Stimulated activated CD4-positive, alpha-beta T cell treated with anti-CD3 and anti-CD28 coated beads, Interleukin-1b, Interleukin-23, amount 100 ng/mL, for 4 hours (primary cell): ENCODE results near the gene NIPAL1.
"Not testable (repeated sequence)": the region's sequence is repeated elsewhere in the genome, so short reads cannot be mapped to it uniquely, and the experiment has no call there.

Experiments
- DNase-seq, 2 donors: peaks; one replicate each; pipeline ENCODE4 v3.0.0-alpha.2; 2020; ENCODE audit warnings: low read depth in 2 of 2

Gene NIPAL1

GRCh38 chr4:48016141-48017107, at the start of gene NIPAL1, which contains the start of gene CNGA1:
NIPAL1 (plus strand) TSS chr4:48016772; CDS start chr4:48016840, 68 bp downstream.
CNGA1 (minus strand) TSS chr4:48016681; CDS start chr4:47952689, 63,992 bp downstream.
- DNase-seq: peak; percentile 56 to 74

GRCh38 chr4:47968847-47969246, 47.7 kb upstream of the NIPAL1 start:
- no peak for DNase-seq

DNA sequence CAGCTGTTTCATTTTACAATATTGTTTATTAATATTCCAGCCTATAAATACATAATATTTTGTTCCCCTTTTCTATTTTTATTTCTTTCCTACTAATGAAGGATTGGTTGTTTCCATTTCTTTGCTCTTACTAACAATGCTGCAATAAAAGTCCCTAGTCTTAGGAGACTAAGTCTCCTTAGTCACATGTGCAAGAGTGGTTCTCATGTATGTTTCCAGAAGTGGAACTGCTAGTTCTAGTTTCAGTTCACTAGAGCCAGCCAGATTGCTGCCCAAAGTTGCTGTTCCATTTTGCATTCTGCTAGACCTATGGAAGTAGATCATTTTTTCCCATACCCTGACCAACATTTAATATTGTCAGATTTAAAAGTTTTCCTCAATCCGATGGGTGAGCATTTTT, 44.4 kb upstream of the NIPAL1 start:
- no peak for DNase-seq

DNA sequence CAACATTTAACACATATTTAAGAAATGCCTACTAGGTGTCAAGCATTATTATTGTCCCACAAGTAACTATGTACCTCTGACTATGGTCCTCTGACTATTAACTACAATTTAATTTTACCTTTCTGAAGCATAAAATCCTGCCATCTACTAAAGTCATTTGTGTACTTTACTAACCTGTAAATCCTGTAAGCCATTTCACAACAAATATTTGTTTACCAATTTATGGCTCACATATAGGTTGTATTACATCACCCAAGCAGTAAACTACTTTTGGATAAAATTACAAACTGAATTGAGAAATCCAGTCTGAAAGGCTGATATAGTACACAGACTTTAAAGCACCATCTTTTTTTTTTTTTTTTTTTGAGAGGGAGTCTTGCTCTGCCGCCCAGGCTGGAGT, 43.9 kb upstream of the NIPAL1 start:
- no peak for DNase-seq

DNA sequence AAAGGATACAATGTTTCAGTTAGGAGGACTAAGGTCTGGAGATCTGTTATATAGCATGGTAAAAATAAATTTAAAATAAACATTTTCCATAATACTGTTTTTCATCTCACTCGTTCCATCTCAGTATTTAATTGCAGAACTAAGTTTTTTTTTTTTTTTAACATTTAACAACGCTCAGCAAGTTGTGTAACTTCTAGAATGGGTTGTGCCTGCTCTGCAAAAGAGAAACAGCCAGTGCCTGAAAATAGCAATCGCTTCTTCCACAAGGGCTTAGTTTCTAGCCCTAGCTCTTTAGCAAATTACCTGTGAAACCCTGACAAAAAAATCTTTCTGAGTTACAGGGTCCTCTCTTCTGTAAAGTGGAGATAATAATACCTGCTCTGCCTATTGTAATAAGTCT, 42.0 kb upstream of the NIPAL1 start:
- no peak for DNase-seq

- DNase-seq: no peak
Measured at GRCh38 chr4:47990145-47990544, 26.4 kb upstream of the NIPAL1 start.

DNA sequence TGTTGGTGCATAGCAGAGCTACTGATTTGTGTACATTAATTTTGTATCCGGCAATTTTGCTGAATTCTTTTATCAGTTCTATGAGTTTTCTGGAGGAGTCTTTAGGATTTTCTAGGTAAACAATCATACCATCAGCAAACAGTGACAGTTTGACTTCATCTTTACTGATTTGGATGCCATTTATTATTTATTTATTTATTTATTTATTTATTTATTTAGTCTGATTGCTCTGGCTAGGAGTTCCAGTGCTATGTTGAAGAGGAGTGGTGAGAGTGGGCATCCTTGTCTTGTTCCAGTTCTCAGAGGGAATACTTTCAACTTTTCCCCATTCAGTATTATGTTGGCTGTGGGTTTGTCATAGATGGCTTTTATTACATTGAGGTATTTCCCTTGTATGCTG, 24.1 kb upstream of the NIPAL1 start:
- DNase-seq: not testable (repeated sequence)

- no peak for DNase-seq
Measured at GRCh38 chr4:47996021-47996420, 20.6 kb upstream of the NIPAL1 start.

DNA sequence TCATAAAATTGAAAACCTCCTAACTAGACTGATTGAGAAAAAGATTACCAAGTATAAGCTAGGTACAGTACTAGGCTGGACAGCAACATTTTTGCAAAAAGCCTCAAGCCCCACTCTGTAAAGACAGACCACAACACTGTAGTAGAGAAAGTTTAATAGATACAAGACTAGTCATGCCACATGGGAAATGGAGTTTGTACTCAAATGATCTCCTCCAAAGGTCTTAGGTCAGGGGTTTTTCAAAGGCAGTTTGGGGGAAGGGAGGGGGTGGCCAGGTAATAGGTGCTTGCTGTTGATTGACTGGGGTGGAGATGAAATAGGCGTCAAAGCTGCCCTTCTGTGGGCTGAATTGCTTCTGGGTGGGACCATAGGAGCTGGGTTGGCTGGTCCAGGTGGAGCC, 14.3 kb upstream of the NIPAL1 start:
- no peak for DNase-seq

- peak in 1 of 2 donors; percentile 18 for DNase-seq
Measured at GRCh38 chr4:48003568-48003967, 13.0 kb upstream of the NIPAL1 start.

- no peak for DNase-seq
Measured at GRCh38 chr4:48005781-48006180, 10.8 kb upstream of the NIPAL1 start.

DNA sequence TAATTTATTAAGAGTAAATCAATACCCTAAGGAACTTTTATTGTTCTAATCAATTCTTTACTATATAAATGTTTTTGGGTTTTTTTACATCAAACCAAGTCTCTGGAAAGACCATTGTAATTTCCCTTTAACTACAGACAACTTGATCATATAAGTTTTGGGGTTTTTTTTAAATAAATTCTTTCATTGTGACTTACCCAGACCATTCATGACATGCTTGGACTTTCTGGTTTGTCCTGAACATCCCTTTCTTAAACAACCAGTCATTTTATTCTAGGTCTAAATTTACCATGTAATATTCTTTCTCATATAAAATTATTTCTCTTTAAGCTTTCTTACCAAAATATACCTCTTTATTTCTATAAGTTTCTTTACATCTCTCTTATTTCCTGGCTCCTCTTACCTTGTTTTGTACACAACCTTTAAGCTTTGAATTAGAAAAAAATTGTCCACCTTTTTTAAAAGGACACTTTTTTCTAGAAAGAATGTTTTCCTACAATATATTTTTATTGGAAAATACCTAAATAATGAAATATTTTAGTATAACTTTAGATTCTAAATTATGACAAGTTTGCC, 8.5 kb upstream of the NIPAL1 start:
- no peak for DNase-seq

DNA sequence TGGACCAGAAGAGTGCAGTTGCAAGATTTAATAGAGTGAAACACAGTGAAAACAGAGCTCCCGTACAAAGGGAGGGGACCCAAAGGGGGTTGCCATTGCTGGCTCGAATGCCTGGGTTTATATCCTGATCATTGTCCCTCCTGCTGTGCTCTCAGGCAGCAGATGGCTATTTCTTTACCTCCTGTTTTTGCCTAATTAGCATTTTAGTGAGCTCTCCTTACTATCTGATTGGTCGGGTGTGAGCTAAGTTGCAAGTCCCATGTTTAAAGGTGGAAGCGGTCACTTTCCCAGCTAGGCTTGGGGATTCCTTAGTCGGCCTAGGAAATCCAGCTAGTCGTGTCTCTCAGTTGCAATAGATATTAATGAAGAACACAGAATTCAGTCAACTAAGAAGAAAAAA, 5.7 kb upstream of the NIPAL1 start:
- not testable (repeated sequence) for DNase-seq

DNA sequence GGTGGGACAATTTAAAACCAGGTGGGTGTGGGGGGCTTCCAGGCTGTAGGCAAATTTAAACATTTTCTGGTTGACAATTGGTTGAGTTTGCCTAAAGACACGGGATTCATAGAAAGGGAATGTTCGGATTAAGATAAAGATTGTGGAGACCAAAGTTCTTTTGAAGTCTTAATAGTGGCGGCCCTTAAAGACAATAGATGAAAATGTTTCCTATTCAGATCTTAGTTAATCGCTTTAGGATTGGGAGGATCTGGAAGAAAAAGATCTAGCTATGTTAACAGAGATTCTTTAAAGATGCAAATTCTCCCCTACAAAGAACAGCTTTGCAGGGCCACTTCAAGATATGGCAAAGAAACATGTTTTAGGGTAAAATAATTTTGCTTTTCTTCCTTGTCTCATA, 4.8 kb upstream of the NIPAL1 start:
- no peak for DNase-seq

- DNase-seq: no peak
Measured at GRCh38 chr4:48012824-48013223, 3.7 kb upstream of the NIPAL1 start.

- no peak for DNase-seq
Measured at GRCh38 chr4:48015216-48015615, 1.4 kb upstream of the NIPAL1 start.

GRCh38 chr4:48015678-48016077, 894 bp upstream of the NIPAL1 start:
- no peak for DNase-seq

DNA sequence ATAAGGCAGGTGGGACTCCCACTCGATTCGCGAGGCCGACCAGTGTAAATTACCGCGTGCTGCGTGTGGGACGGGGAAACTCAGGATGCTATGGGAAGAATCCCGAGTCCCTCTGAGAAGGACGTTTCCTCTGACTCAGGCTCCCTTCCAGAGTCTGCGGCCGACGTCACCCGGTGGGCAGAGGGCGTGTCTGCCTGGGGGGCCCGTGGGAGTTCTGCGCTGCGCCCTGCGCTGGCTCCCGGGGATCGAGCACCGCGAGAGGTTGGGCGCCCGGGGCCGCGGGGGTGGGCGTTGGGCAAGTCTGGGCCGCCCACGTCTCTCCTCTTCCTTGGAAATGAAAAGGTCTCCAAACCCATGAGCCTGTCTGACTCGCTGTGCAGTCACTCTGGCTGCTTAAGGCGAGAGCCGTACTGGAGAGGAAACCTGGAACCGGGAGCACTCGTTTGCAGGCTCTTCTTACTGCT, 568 bp downstream of the NIPAL1 start:
- peak; percentile 41 to 45 for DNase-seq

- DNase-seq: no peak
Measured at GRCh38 chr4:48018112-48018511, 1.5 kb downstream of the NIPAL1 start.

DNA sequence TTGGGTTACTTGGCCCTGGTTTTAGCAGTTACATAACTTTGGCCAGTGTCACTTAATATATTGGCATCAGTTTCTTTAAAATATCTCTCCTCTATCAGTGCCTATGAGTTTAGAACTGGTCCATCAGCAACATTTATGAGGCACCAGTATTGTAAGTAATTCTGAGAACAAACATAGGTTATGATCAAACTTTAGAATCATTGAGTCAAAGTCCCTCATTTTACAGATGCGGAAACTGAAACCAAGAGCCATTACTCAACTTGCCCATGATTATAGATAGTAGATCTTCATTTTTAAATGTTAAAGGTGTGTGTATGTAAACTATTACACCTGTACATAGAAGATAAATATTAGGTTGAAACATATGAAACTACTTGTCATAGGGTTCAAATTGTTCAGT, 4.5 kb downstream of the NIPAL1 start:
- DNase-seq: no peak

GRCh38 chr4:48022192-48022799, 5.7 kb downstream of the NIPAL1 start:
- DNase-seq: no peak

- no peak for DNase-seq
Measured at GRCh38 chr4:48024522-48024921, 8.0 kb downstream of the NIPAL1 start.

DNA sequence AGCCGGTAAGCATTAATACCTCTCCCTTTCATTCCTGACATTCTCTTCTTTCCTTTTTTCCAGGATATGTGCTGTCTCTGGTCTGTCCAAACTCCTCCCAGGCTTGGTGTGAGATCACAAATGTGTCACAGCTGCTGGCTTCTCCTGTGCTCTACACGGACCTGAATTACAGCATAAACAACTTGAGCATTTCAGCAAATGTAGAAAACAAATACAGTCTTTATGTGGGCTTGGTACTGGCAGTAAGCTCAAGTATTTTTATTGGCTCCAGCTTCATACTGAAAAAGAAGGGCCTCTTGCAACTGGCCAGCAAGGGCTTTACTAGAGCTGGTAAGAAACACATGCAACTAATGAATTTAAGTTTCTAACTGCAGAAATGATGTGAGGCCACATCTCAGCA, 8.4 kb downstream of the NIPAL1 start:
- DNase-seq: no peak
